Dendritic cell treated with granulocyte-macrophage colony-stimulating factor and Interleukin-4, amounts not matched to agents 40 ng/mL and 50 ng/mL, for 4 days (primary cell): ENCODE results near the gene PTPRJ.

ENCODE experiments used
- H3K27ac Mint-ChIP-seq: one replicate; pipeline ENCODE4 v1.8.0; 2022; ENCODE audit warnings: mild to moderate bottlenecking, mixed read lengths
- H3K27me3 Mint-ChIP-seq: one replicate; pipeline ENCODE4 v1.8.0; 2022; ENCODE audit warnings: mild to moderate bottlenecking, mixed read lengths
- H3K36me3 Mint-ChIP-seq: one replicate; pipeline ENCODE4 v1.8.0; 2022; ENCODE audit warnings: low read depth, mixed read lengths
- H3K4me1 Mint-ChIP-seq: one replicate; pipeline ENCODE4 v1.8.0; 2022; ENCODE audit warnings: low read depth, mixed read lengths
- H3K4me3 Mint-ChIP-seq: one replicate; pipeline ENCODE4 v1.8.0; 2022; ENCODE audit warnings: mild to moderate bottlenecking, moderate library complexity, mixed read lengths
- H3K9me3 Mint-ChIP-seq: one replicate; pipeline ENCODE4 v1.8.0; 2022; ENCODE audit warnings: mixed read lengths
- intact Hi-C: fragments of 100-400 bp; cut with micrococcal nuclease; formaldehyde crosslinking; loops from one replicate; pipeline ENCODE4 v1.15.0; 2022

Gene PTPRJ

DNA sequence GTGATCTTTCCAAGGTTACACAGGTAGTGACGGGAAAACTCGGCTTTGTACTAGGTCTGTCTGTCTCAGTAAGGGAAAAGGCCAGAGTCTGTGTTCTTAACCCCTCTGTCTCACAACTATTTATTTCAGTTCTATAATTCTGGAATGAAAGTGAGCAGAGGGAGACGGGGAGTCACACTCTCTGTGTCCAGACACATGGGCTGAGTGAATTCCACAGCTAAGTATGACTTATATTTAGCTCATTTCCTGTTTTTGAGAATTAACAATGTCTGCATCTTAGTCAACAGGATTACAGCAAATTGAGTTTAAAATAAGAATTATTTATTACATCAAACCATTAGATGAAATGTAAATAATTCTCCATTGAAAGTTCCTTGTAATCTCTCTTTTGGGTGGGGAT is 173.8 kb downstream of the PTPRJ start:
- peaks cover 7% of the 10 kb centered on the region for H3K9me3 Mint-ChIP-seq
- intact Hi-C loops = no loop called here
- H3K36me3 Mint-ChIP-seq = peaks cover 100% of the 10 kb centered on the region

DNA sequence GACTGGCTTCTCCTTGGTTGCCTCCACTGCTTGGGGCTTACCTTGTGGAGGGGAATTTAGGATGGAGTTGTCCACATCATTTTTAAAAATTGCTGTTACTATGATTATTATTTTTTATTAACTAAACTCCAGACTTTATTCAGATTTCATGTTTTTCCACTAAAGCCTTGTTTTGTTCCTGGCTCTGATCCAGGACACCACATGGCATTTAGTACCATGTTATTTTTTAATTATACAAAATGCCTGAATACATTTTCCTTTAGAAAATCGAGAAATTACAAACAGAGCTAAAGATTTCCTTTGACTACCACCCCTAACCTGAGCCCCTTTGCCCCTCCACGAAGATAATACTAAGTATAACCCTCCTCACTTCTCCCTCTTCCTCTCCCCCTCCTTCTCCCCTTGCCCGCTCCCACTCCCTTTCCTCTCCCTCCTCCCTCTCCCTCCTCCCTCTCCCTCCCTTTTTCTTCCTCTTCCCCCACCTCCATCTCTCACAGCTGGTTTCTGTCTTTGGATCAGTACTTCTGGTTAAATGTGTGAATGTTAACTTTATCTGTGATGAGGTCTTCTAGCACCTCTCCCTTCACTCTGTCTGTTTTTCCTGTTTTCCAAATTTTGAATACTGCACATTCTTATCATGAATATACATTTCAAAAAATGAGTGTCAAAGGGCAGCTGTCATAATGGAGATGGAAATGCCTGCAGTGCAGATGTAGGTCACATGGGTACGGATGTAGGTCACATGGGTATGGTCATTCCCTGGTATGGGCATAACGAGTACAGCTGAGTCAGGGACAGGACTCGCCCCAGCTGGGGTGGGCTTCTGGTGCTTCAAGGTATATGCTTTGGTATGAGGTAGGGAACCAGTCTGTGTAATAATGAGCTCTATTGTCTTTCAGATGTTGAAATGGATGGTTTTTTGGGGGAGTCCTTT is 181.9 kb downstream of the PTPRJ start:
- Mint-ChIP-seq H3K9me3 (no peaks in the 10 kb centered on the region), H3K36me3 (peaks cover 100% of the 10 kb centered on the region), H3K4me1 (no peaks in the 10 kb centered on the region), H3K27ac (no peak overlapping the region), H3K4me3 (no peak overlapping the region), H3K27me3 (no peaks in the 10 kb centered on the region)
- intact Hi-C loops = no loop called here

More for the DNA sequence above, 173.8 kb downstream of the PTPRJ start:
- H3K27ac Mint-ChIP-seq = no peak overlapping the region
- H3K27me3 Mint-ChIP-seq = no peaks in the 10 kb centered on the region
- no peak overlapping the region for H3K4me3 Mint-ChIP-seq
- H3K4me1 Mint-ChIP-seq = peaks cover 17% of the 10 kb centered on the region

DNA sequence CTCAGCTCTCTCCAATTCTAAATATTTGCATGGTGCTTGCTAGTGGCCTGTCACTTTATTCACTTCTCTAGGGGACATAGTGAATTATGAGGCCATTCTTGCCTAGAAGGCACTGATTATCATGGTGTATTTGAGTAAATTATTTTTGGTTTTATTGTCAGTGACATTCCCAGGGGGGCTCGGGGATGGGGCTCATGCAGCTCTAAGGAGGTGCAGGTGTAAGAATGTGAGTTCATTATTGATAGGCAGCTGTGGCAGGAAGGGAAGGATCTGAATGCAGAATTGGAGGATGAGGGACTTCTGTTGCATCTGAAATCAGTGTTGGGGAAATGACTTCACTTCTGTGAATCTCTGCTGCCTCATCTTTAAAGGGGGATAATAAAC is 182.5 kb downstream of the PTPRJ start:
- intact Hi-C loops = no loop called here
- no peaks in the 10 kb centered on the region for H3K27me3 Mint-ChIP-seq
- peaks cover 4% of the 10 kb centered on the region for H3K4me1 Mint-ChIP-seq
- H3K36me3 Mint-ChIP-seq = peaks cover 100% of the 10 kb centered on the region
- no peak overlapping the region for H3K27ac Mint-ChIP-seq
- no peaks in the 10 kb centered on the region for H3K9me3 Mint-ChIP-seq
- H3K4me3 Mint-ChIP-seq = no peak overlapping the region

DNA sequence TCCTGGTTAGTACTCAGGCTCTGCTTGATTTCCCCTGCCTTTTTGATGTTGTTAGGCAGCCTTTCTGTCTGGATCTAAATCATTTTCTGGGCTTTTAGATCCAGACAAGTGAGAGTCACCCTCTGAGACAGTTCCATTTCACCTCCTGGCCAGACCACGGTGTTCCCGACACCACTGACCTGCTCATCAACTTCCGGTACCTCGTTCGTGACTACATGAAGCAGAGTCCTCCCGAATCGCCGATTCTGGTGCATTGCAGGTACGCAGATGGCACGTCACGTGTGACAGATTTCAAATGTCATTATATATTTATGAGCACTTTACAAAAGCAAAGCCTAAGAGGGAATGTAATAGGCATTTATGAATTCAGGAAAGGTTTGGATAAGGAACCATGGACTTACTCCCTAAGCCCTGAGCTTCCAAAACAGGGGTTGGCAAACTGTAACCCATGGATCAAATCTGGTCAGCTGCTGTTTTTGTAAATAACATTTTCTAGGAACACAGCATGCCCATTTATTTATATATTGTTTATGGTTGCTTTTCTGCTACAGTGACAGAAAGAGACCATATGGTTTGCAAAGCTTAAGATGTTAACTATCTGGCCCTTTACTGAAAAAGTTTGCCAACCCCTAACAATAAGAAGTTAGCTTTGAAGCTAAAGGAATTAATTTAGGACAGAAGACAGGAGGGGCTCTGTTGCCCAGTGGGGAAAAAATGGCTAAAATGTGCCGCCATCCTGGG is 183.2 kb downstream of the PTPRJ start:
- no peaks in the 10 kb centered on the region for H3K27me3 Mint-ChIP-seq
- H3K36me3 Mint-ChIP-seq = peaks cover 100% of the 10 kb centered on the region
- no peak overlapping the region for H3K4me3 Mint-ChIP-seq
- intact Hi-C loops = no loop called here
- peaks cover 8% of the 10 kb centered on the region for H3K4me1 Mint-ChIP-seq
- no peaks in the 10 kb centered on the region for H3K9me3 Mint-ChIP-seq
- no peak overlapping the region for H3K27ac Mint-ChIP-seq

DNA sequence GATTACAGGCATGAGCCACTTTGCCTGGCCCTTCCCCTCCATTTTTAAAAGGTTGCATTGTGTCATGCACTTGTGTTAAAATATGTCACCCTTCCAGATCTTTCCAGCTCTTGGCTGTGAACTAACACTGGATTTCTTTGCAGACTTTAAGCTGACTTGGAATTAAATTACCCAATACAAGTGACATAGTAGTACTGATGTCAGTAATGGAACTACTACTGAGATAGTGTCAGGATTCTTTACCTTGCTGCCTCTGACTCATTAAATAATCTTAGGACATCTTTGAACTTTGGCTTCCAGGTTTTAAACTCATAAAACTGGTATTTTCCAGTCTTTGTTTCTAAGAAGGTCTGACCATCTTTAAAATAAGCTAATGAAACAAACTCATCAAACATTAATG is 184.5 kb downstream of the PTPRJ start:
- Mint-ChIP-seq H3K27ac (no peak overlapping the region), H3K4me1 (peaks cover 20% of the 10 kb centered on the region), H3K9me3 (no peaks in the 10 kb centered on the region), H3K27me3 (no peaks in the 10 kb centered on the region), H3K4me3 (no peak overlapping the region), H3K36me3 (peaks cover 100% of the 10 kb centered on the region)
- intact Hi-C loops = no loop called here

DNA sequence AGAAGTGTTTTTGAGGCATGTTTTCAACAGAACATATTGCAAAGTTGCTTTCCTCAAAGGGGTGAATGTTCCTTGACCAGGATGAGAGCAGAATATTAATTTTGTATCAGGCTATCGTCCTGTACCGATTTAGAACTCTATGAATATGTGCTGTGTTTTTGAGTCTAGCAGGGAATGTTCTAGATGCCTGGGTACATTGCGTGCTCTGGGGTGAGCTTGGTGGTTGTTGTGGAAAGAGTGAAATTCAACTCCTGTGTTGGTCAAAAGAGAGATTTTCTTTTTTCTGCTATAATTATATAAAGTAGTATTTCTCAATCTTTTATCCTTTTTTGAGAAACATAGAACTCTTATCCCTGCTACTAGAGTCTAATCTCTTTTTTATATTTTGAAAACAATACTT is 185.1 kb downstream of the PTPRJ start:
- Mint-ChIP-seq H3K9me3 (no peaks in the 10 kb centered on the region), H3K4me3 (no peak overlapping the region), H3K27me3 (no peaks in the 10 kb centered on the region), H3K27ac (no peak overlapping the region), H3K4me1 (peaks cover 26% of the 10 kb centered on the region), H3K36me3 (peaks cover 99% of the 10 kb centered on the region)
- intact Hi-C loops = no loop called here

DNA sequence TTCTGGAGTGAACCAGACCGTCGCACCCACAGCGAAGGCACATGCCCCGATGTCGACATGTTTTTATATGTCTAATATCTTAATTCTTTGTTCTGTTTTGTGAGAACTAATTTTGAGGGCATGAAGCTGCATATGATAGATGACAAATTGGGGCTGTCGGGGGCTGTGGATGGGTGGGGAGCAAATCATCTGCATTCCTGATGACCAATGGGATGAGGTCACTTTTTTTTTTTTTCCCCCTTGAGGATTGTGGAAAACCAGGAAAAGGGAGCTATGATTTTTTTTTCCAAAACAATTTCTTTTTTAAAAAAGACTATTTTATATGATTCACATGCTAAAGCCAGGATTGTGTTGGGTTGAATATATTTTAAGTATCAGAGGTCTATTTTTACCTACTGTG is 187.0 kb downstream of the PTPRJ start:
- Mint-ChIP-seq H3K4me3 (no peak overlapping the region), H3K9me3 (no peaks in the 10 kb centered on the region), H3K36me3 (peaks cover 91% of the 10 kb centered on the region), H3K27me3 (no peaks in the 10 kb centered on the region), H3K27ac (no peak overlapping the region), H3K4me1 (peaks cover 40% of the 10 kb centered on the region)
- intact Hi-C loops = no loop called here

DNA sequence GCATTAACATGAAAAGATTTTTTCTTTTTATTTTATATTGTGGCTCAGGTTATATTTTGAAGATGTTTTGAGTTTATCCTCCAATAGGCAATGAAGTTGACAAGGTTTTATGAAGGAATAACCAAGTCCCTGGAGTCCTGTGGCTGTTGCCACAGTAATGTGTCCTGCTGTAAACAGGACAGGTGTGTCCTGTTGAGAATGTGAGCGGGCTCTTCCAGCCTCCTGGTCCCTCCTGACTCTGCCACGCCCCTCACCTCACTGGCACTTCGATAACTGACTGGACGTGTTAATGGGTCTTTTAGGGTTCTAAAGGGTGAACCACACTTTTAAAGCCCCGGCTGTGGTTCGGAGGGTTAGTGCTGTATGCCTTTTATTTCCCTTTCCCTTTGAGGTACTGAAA is 188.5 kb downstream of the PTPRJ start:
- Mint-ChIP-seq H3K27me3 (no peaks in the 10 kb centered on the region), H3K4me3 (no peak overlapping the region), H3K27ac (no peak overlapping the region), H3K9me3 (no peaks in the 10 kb centered on the region), H3K4me1 (peaks cover 40% of the 10 kb centered on the region), H3K36me3 (peaks cover 87% of the 10 kb centered on the region)
- intact Hi-C loops = no loop called here

DNA sequence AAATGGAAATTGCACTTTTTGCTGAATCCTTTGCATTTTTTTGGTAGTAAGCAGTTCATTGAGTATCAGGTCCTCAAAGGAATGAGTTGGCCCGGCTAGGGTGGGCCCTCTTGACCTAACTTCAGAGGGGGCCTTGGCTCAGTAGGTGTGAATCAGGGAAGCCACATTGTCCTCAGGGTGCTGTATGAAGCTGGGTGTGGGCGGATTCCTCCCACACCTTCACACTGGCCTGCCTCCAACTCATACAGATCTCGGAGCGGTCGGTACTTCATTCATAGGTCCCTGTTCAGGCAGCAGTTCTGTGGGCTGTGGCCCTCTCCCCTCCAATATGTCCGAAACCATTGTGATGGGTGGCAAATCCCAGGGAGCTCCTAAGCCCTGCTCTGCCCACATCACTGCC is 188.9 kb downstream of the PTPRJ start:
- intact Hi-C loops = no loop called here
- peaks cover 82% of the 10 kb centered on the region for H3K36me3 Mint-ChIP-seq
- no peaks in the 10 kb centered on the region for H3K27me3 Mint-ChIP-seq
- no peaks in the 10 kb centered on the region for H3K9me3 Mint-ChIP-seq
- H3K4me1 Mint-ChIP-seq = peaks cover 40% of the 10 kb centered on the region
- peak overlapping the region; percentile 16 for H3K27ac Mint-ChIP-seq
- no peak overlapping the region for H3K4me3 Mint-ChIP-seq

DNA sequence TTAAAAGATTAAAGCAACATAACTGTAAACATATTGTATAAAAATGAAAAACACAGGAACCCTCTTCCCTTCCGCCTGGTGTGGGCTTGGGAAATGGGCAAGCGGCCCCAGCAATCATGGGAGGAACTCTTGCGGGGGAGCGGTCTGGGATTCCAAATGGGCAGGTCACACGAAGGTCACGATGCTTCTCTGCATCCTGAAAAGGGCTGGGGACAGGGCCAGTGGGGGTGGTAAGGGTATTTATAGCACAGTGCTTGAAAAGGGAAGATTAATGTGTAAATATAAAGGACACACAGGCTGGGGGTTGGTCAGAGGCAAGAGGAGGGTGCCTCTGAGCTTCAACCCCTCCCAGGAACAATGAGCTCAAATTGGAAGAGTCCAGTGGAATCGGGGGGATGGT is 189.4 kb downstream of the PTPRJ start:
- H3K9me3 Mint-ChIP-seq = no peaks in the 10 kb centered on the region
- H3K27ac Mint-ChIP-seq = peak overlapping the region; percentile 16
- H3K36me3 Mint-ChIP-seq = peaks cover 78% of the 10 kb centered on the region
- no peak overlapping the region for H3K4me3 Mint-ChIP-seq
- H3K27me3 Mint-ChIP-seq = no peaks in the 10 kb centered on the region
- intact Hi-C loops = no loop called here
- peaks cover 40% of the 10 kb centered on the region for H3K4me1 Mint-ChIP-seq

DNA sequence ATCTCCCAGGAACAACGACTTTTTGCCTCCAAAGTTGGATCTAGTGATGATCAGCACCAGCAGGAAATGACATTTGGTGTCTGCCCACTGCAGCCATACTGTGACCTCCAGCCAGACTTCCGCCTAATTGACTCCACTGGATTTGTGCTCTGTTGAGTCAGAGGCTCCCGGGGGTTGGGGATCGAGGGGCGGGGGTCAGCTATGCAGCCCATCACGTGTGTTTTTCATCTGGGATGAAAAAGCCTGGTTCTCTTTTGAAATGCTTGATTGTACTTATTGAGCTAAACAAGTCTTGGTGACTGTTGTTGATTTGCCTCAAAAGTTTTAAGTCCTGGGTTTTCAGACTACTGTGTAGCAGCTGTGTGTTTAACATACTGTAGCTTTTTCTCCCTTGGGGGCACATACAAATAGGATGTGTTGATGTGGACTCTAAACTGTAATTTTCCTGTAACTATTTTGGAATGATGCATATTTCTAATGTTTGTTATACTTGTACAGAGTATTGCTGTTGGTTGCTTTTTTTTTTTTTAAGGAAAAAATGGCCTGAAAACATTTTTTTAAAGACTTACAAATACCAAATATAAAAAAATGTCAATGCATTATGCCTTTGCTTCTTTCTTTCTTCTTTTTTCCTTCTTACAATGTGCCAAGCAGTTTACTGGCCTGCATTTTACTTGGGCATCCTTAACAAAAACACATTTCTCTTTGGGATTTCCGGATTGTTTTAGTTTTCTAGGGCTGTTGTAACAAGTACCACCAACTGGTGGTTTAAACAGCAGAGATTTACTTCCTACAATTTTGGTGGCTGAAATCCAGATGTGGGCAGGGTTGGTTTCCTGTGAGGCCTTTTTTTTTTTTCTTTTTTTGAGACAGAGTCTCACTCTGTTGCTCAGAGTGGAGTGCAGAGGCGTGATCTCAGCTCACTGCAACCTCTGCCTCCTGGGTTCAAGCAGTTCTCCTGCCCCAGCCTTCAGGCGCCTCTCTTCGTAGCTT is 190.2 kb downstream of the PTPRJ start:
- Mint-ChIP-seq H3K27ac (peak overlapping the region; percentile 51), H3K4me3 (no peak overlapping the region), H3K9me3 (no peaks in the 10 kb centered on the region), H3K27me3 (no peaks in the 10 kb centered on the region), H3K4me1 (peaks cover 40% of the 10 kb centered on the region), H3K36me3 (peaks cover 70% of the 10 kb centered on the region)
- intact Hi-C loops = no loop called here

DNA sequence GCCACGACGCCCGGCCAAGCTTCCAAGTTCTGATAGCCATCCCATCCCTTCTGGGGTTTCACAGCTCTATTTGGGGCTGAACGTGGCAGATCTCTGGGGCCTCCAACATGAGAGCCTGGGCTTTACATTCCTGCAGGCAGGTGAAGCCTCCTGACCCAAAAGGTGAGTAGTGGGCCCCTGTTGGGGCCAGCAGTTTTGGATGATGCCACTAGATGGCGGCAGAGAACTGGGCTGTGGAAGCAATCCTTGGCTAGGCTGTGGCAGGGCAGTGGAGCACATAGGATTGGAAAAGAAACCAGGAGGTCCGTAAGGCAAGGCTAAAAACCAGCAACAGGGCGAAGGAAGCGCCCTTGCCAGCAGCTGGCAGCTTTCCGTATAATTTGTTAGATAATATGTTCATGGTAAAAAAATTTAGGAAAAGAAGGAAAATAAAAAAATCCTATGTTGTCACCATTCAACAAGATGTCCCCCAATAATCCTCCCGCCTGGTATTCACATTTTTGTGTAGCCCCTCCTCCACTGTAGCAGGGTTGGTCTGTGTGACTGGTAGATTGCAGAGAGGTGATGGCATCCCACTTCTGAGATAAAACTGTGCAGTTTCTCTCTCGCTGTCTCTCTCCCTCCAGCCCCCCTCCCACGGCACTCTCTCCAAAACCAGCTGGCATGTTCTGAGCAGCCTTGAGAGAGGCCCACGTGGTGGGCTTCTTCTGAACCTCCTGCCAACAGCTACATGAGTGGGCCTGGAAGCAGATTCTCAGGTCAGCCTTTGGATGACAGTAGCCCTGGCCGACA is 192.7 kb downstream of the PTPRJ start:
- Mint-ChIP-seq H3K27ac (no peak overlapping the region), H3K9me3 (no peaks in the 10 kb centered on the region), H3K36me3 (peaks cover 45% of the 10 kb centered on the region), H3K4me3 (no peak overlapping the region), H3K4me1 (peaks cover 35% of the 10 kb centered on the region), H3K27me3 (peaks cover under 1% of the 10 kb centered on the region)
- intact Hi-C loops = no loop called here

DNA sequence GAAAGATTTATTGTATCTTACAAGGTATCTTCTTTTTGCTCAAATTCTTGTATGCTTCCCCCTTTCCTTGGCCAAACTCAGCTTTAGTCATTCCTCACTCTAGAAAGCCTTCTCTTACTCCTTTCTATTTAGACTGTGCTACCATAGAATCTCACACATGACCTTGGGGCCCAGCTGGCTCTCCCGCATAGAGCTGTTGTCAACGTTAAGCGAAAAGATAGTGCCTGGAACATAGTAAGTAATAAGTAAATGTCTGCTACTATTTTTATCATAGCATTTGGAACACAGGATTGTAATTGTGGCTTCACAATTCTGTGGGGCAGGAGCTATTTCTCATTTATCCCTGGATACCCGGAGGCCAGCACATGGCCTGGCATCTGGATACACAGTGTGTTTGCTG is 197.3 kb downstream of the PTPRJ start:
- Mint-ChIP-seq H3K27ac (no peak overlapping the region), H3K27me3 (peaks cover 9% of the 10 kb centered on the region), H3K4me3 (no peak overlapping the region), H3K4me1 (no peaks in the 10 kb centered on the region), H3K36me3 (peaks cover 9% of the 10 kb centered on the region), H3K9me3 (no peaks in the 10 kb centered on the region)
- intact Hi-C loops = no loop called here
